ENCODE data around the gene MINDY4.

MINDY4 gene

DNA sequence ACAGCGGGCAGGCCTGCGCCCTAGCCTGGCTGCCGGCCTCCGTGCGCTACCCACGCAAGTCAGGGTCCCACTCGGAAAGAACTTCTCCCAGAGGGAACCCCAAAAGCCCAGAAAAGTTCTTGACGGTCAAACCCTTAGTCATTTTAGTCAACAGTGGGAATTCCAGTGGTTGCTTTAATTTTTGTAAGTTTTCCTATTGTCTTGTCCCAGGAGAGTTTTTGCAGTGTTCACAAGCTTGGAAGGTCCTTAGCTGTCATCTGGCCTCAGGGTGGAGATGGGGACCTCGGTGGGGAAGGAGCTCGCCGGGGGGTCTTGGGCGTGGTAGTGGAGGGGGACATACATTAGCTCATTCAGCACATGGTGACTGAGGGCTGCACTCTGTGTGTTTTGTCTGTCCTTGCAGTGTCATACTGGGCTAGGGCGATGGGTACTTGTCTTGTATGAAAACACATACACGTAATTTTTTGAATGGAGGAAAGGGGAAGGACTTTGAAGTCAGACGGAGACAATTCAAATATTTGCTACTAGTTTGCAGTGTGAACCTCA lies 736 bp downstream of the MINDY4 start:
- DNase-seq (ENCODE audit: insufficient read length, low spot score) (no peak), FAIRE-seq (no peak)

DNA sequence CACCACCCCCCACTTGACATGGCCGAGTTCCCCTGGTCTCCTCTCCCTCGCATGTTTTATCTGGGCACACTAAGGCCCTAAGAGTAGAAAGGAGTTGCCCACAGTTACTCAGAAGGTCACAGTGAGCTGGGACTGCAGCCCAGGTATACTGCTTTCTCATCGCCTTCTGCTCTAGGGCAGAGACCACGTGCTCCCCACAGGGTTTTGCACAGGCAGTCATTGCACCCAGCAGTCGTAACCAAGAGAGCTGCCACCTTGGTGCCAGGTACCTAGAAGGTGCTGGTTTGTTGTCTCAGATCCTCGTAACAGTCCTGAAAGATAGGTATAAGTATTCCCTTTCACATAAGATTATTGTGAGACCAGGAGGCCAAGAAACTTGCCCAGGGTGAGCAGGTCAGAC lies 1.8 kb downstream of the MINDY4 start:
- FAIRE-seq = no peak

DNA sequence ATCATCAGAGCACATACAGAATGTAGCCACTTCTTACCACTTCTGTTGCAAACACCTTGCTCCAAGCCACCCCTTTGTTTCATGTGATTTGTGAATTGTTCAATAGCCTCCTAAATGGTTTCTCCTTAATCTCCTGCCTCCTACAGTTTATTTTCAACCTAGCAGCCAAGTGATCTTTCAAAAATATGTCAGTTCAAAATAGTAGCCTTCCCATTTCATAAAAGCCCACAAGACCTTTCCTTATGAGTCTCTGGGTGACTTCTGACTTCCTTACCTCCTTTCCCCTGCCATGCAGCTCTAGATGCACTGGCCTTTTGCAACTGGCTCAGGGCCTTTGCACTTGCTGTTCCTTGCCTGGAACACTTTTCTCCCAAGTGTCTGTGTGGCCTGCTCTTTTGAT lies 4.8 kb downstream of the MINDY4 start:
- FAIRE-seq = no peak
- no peak for DNase-seq (ENCODE audit: insufficient read length, low spot score)

More for the DNA sequence above, 1.8 kb downstream of the MINDY4 start:
- DNase-seq (ENCODE audit: insufficient read length, low spot score) = no peak

DNA sequence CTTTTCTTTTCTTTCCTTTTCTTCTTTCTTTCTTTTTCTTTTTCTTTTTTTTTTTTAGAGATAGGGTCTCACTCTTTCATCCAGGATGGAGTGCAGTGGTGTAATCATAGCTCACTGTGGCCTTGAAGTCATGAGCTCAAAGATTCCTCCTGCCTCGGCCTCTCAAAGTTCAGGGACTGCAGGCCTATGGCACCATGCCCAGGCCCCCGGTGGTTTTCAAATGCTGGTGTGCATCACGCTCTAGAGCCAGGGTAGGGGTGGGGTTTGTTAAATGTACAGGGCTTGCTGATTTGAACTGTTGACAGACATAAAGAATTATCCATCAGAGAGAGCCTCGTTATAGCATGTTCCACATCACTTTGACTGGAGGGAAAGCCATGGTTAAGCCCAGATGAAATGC lies 5.8 kb downstream of the MINDY4 start:
- FAIRE-seq = no peak
- no peak for DNase-seq (ENCODE audit: insufficient read length, low spot score)

GRCh38 chr7:30778255-30779025 lies 7.2 kb downstream of the MINDY4 start:
- no peak for DNase-seq (ENCODE audit: insufficient read length, low spot score)
- no peak for FAIRE-seq

- DNase-seq (ENCODE audit: insufficient read length, low spot score) (no peak), FAIRE-seq (no peak)
Measured at GRCh38 chr7:30779574-30779973, 8.4 kb downstream of the MINDY4 start.

DNA sequence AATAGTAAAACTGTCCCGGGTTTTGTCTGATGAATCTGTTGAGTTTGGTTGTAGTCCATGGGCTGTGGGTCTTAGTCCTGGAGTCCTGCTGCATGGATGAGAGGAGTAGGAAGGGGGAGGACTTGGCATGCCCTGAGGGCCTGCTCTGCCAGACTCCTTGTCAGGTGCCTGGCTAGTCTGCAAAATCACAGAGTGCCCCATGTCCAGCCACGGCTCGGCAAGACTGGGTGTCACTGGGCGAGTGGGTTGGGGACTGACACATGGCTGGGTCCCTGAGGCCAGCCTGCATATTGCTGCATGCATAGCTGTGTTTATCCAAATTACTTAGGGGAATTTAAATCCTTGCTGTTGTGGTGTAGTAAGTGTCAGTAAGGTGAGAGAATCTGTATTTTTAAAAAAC lies 9.7 kb downstream of the MINDY4 start:
- DNase-seq (ENCODE audit: insufficient read length, low spot score) = no peak
- FAIRE-seq = no peak

DNA sequence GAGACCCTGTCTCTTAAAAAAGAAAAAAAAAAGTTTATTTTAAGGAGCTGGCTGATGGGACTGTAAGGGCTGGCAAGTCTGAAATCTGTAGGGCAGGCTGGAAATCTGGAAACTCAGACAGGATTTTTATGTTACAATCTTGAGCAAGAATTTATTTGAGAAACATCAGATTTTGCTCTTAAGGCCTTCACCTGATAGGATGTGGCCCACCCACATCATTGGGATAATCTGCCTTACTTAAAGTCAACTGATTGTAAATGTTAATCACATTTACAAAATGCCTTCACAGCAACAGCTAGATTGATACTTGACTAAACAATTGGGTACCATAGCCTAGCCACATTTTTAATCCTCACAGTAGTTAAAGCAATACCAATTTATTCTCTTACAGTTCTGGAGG lies 11.5 kb downstream of the MINDY4 start:
- DNase-seq (ENCODE audit: insufficient read length, low spot score) (no peak), FAIRE-seq (no peak)

DNA sequence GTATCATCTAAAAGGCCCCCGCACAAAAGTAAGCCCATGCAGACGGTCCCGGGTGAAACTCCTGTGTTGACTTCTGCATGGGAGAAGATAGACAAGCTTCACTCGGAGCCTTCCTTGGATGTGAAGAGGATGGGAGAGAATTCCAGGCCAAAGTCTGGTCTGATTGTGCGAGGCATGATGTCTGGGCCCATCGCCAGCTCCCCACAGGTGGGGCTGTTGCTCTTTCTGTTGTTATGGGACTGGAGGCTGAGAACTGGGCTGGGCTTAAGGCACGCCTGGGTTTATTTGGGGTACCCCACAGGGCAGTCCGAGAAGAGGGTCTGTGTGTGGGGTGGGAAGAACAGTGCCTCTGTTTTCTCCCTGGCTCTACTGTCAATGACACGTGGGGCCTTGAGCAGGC lies 14.6 kb downstream of the MINDY4 start:
- no peak for DNase-seq (ENCODE audit: insufficient read length, low spot score)
- no peak for FAIRE-seq

GRCh38 chr7:30787486-30787885 lies 16.3 kb downstream of the MINDY4 start:
- FAIRE-seq (no peak), DNase-seq (ENCODE audit: insufficient read length, low spot score) (no peak)

- no peak for DNase-seq (ENCODE audit: insufficient read length, low spot score)
- FAIRE-seq = no peak
Measured at GRCh38 chr7:30788640-30789333, 17.6 kb downstream of the MINDY4 start.

DNA sequence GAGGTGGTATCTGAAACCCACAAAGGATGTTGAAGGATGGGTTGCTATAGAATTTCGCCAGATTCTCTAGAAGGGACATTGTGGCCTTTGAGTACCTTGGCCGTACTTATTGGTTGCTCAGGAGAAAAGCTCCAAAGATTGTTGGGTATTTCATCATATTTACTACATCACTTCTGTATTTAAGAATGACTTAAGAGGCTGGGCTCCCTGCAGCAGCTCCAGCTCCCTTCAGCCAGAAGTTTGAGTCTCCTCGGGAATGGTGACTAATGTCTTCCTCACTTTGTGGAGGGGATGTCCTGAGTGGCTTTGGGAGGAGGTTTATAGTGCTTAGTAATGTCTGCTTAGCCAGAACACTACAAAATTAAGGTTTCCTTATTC lies 18.1 kb downstream of the MINDY4 start:
- no peak for FAIRE-seq

DNA sequence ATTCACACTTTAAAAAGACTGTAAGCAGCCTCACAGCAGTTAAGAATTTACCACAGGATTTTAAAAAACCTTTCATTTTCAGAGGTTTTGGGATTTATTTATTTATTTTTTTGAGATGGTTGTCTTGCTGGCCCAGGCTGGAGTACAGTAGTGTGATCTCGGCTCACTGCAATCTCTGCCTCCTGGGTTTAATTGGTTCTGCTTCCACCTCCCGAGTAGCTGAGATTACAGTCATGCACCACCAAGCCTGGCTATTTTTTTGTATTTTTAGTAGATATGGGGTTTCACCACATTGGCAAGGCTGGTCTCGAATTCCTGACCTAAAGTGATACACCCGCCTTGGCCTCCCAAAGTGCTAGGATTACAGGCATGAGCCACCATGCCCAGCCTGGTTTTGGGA lies 19.1 kb downstream of the MINDY4 start:
- no peak for FAIRE-seq
- no peak for DNase-seq (ENCODE audit: insufficient read length, low spot score)

More for the DNA sequence above, 18.1 kb downstream of the MINDY4 start:
- no peak for DNase-seq (ENCODE audit: insufficient read length, low spot score)

DNA sequence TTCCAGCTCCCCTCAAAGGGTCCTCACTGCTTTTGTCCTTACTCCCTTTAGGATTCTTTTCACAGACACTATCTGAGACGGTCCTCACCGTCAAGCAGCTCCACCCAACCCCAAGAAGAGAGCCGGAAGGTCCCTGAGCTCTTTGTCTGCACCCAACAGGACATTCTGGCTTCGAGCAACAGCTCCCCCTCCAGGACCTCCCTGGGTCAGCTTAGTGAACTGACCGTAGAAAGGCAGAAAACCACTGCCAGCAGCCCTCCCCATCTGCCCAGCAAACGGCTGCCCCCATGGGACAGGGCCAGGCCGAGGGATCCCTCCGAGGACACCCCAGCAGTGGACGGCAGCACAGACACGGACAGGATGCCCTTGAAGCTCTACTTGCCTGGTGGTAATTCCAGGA lies 19.9 kb downstream of the MINDY4 start:
- no peak for DNase-seq (ENCODE audit: insufficient read length, low spot score)
- no peak for FAIRE-seq

DNA sequence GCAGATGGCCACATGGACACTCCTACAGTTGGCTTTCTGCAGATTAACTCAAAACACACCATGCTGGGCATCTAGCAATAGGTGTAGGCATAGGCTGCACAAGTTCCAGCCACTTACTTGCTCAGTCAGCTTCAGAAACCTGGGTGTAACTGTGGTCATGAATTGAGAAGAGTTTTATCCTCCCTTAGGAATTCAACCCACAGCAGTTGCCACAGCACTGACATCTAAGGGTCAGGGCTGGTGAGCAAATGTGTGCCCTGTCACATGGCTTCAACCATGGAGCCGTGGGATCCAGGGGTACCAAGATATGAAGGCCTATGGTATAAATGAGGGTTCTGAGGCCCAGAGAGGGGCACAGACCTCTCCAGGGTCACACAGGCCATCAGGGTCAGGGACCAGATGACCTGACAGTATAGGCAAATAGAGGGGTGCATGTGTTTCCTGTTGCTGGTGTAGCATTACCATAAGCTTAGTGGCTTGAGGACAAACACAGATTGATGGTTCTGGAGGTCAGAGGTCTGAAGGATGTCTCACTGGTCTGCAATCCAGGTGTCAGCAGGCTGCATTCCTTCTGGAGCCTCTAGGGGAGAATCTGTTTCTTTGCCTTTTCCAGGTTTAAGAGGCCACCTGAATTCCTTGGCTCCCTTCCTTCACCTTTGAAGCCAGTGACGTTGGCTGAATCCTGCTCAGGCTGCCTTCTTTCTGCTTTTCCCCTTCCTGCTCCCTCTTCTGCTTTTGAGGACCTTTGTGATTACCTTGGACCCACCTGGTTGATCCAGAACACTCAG lies 24.1 kb downstream of the MINDY4 start:
- DNase-seq (ENCODE audit: insufficient read length, low spot score) (no peak), FAIRE-seq (no peak)

- FAIRE-seq (no peak), DNase-seq (ENCODE audit: insufficient read length, low spot score) (no peak)
Measured at GRCh38 chr7:30796105-30796869, 25.1 kb downstream of the MINDY4 start.

- DNase-seq (ENCODE audit: insufficient read length, low spot score) = no peak
- FAIRE-seq = no peak
Measured at GRCh38 chr7:30797176-30798040, 26.2 kb downstream of the MINDY4 start.

DNA sequence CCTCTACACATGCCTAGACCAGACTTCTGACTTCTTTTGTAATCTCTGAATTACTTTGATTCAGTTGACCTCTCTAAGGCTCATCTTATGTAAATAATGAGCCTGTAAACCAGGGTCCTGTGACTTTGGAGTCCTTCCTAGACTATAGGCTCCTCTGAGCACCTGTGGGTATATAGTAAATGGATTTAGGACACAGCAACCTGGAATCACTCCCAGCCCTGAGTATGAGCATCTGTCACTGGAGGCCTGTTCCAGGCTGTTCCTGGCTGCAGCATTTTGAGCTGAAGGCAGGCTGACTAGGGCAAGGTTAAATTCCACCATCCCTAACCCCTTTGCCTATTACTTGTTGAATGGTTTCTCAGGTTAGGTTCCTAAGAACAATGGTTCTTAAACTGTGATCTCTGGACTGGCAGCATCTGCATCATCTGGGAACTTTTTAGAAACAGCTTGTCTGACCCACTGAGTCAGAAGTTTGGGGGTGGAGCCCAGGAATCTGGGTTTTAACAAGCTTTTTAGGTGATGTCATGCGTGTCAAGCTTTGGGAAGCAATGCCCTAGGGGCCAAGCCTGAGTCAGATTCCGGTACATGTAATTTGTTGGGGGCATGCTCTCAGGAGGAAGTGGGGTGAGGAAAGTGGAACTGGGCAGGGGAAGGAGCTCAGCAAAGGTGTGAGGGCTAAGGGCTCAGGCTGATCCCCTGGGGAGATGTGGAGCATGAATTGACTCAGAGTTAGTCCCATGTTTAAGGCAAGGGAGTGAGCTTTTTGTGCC lies 28.2 kb downstream of the MINDY4 start:
- FAIRE-seq (no peak), DNase-seq (ENCODE audit: insufficient read length, low spot score) (peak; percentile 54)
